DMS153 (cell line): Measurements from ENCODE around the gene RGS14.

Experiments used
- DNase-seq: peaks from one replicate; lab custom pipeline; 2025; lab: John Stamatoyannopoulos, UW

RGS14 gene, protein sequence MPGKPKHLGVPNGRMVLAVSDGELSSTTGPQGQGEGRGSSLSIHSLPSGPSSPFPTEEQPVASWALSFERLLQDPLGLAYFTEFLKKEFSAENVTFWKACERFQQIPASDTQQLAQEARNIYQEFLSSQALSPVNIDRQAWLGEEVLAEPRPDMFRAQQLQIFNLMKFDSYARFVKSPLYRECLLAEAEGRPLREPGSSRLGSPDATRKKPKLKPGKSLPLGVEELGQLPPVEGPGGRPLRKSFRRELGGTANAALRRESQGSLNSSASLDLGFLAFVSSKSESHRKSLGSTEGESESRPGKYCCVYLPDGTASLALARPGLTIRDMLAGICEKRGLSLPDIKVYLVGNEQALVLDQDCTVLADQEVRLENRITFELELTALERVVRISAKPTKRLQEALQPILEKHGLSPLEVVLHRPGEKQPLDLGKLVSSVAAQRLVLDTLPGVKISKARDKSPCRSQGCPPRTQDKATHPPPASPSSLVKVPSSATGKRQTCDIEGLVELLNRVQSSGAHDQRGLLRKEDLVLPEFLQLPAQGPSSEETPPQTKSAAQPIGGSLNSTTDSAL

DNA sequence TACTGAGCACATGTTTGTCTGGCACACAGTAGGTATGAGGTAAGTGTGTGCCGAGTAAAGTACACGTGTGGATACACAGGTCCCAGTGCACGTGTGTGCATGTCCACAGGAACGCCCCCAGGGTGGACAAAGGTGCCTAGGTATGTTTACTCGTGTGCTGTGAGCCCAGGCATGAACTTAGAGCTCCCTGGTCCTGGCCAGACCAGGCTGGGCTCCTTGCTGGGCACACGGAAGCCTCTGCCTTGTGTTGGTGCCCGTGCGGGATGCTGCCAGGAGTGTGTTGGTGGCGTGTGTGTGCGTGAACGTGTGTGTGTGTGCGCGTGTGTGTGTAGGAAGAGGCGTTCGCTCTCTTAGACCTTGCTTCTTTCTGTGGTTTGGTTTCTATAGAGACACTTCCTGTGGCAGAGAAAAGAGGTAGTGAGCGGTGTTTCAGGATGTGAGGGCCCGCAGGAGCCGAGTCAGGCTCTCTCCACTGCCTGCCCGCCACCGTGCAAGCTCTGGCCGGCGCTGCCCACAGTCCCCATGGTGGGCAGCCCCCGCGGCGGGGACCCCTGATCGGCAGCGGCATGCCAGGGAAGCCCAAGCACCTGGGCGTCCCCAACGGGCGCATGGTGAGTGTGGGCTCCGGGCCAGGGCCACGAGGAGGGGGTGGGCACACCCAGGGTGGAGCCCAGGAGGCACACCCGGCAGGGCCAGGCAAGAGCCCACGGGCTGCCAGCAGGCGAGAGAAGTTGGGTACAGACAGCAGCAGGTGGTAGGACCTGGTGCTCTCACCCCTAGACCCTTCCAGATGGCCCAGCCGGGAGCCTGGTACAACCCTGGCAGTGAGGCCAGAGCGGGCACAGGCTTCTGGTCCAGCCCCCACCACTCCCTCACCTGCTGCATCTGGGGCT is at the start of gene RGS14:
Gene RGS14 (plus strand): TSS at position 466 of the 893 bp plus-strand sequence. CDS start 101 bp downstream, at position 567.
- peak; percentile 51 for DNase-seq

GRCh38 chr5:177308740-177309139 is 49.0 kb upstream of the RGS14 start:
- no peak for DNase-seq

- DNase-seq, result no peak
Measured at GRCh38 chr5:177309351-177310191, 48.2 kb upstream of the RGS14 start.

- DNase-seq, result no peak
Measured at GRCh38 chr5:177310332-177310731, 47.4 kb upstream of the RGS14 start.

GRCh38 chr5:177310757-177311391 is 46.9 kb upstream of the RGS14 start:
- no peak for DNase-seq

GRCh38 chr5:177311392-177311722 is 46.4 kb upstream of the RGS14 start:
- no peak for DNase-seq

DNA sequence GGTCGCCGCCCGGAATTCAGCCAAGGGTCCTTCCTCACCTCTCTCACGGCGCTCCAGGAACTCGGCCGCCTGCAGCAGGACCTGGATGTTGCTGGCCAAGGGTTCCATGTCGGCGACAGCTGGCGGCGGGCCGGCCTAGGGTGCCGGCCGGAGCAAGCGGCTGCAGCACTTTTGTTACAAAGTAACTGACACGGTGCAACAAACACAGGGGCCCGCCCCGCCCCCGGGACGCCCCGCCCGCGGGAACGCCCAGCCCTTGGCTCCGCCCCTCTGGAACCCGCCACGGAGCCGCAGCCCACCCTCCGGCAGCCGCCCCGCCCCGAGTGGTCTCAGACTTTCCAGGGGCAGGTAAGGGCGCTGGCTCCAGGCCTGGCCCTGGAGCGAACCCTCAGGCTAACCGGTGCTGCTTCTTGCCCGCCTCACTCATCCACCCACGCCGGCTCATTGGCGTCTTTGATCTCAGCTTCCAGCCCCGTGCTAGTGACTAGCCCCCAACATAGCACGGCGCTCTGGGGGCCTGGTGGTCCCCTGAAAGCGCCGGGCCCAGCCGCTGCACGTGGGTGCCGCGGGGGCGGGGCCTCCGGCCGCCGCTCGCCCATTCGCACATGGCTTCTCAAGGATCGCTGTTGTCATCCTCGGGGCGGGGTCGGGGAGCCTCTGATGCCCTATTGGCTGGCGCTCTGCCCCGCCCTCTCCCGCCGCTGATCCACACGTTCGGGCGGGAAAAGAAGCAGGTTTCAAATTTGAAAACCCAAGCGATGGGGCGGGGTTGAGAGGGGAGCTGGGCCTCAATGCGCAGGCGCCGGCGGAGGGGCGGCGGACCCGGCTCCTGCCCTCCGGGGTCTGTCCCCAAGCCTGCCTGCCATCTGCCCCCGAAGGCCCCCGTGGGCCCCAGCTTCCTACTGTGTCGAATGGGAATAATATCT is 45.7 kb upstream of the RGS14 start, which contains the start of gene MXD3:
Gene MXD3 (minus strand): TSS at position 176 of the 926 bp plus-strand sequence. CDS start 68 bp downstream, at position 108.
- DNase-seq, result peak; percentile 82

DNA sequence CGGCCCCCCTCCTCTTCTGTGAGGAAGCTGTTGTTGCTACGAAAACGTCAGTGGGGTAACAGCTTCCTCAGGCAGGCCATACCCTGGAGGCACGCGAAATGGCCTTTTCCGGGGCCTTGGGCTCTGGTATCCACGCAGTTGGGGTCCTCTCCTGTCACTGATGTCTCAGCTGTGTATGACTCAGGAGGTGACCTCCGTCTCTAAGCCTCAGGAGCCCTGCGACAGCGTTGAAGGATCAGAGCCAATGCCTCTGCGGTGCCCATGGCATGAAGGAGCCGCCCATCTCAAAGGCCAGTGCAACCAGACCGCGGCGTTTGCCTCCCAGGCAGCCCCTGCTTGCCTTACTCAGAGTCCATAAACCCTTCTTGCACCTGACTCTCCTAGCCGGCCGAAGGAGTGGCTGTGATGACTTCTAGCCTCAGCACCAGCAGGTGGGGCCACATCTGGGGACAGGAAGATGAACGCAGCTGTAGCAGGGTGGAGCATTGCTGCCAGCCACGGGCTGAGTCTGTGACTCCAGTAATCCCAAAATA is 45.0 kb upstream of the RGS14 start:
- DNase-seq, result no peak

DNA sequence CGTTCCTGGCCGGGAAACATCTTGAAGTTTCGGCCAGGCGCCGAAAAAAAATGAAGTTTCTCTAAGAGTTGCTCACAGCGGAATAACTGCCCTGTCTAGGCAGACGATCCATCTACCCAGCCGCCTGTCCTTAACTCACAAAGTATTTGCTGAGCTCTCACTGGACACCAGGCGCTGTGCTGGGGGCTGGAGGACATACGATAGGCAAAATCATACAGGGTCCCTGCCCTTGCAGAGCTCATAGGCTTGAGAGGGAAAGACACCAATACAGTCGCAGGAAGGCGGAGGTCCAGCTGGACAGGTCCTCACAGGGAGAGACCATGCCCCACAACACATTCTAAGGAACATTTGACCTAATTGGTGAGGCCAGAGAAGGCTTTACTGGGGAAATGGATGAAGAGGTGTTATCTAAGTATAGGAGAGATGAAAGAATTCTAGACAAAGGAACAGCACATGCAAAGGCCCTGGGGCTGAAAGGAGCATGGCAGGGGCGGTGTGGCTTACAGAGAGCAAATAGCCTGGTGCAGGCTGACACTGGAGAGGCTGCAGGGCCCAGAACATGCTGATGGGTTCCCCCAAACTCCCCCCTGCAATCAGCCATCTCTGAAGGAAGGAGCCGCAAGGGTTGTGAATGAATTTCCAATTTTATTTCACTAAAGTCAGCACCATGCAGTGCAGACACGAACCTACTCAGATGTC is 44.0 kb upstream of the RGS14 start:
- no peak for DNase-seq

- DNase-seq, result no peak
Measured at GRCh38 chr5:177314376-177315342, 43.1 kb upstream of the RGS14 start.

DNA sequence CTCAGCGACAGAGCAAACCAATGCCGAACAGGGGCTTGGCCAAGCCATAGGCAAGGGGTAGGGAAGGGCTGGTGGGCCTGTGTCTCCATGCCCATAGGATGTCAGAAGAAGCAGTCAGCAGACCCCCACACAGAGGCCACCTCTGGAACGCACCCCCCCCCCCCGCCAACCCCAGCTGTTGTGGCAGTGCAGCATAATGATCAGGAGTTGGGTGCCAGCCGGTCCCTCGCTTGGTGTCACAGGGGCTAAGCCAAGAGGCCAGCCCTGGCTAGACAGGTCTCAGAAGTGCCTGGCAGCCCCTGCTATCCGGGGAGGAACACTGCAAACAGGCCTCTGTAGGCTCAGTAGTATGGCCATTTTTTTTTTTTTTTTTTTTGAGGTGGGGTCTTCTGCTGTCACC is 42.3 kb upstream of the RGS14 start:
- DNase-seq, result no peak

GRCh38 chr5:177316005-177316404 is 41.7 kb upstream of the RGS14 start:
- DNase-seq, result no peak

- DNase-seq, result peak; percentile 4
Measured at GRCh38 chr5:177317959-177318377, 39.8 kb upstream of the RGS14 start.

GRCh38 chr5:177319913-177320588 is 37.7 kb upstream of the RGS14 start:
- no peak for DNase-seq

DNA sequence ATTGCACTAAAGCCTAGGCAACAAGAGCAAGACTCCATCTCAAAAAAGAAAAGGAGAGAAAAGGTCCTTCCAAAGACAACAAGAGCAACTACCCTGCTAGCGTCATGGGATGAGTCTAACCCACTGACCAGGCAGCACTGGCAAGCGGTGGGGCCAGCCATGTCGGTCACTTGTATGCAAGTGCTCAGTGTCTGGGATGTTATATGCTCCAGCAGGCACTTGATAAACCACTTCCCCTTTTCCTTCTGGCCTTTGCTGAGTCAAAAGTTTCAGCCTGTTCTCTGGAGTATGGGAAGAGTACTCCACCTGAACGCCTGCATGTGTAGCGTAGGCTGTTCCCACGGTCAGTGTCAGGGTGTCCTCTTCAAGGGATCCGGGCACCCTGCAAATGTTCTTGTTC is 36.8 kb upstream of the RGS14 start:
- DNase-seq, result no peak

- no peak for DNase-seq
Measured at GRCh38 chr5:177325868-177326381, 31.8 kb upstream of the RGS14 start.
